Measurements from ENCODE around the gene CASP7.

DNA sequence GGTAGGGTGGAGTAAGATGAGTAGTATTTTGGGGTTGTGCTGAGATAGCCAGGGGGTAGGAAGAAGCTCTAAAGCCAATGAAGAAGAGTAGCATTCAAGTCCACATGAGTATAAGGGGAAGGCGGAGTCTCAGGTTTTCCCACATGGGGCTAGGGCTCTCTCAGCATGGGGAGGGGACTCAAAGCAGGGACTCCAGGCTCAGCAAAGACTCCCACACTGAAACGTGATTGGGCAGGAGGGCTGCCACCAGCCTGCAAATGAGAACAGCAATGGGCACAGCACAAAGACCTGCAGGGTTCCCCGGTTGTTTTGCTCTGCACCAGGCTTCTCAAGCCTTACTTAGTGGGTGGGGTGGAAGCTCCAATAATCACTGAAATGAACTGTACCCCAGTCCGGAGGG lies 14.4 kb upstream of the CASP7 start:
- TF ChIP-seq, protein P1, sequence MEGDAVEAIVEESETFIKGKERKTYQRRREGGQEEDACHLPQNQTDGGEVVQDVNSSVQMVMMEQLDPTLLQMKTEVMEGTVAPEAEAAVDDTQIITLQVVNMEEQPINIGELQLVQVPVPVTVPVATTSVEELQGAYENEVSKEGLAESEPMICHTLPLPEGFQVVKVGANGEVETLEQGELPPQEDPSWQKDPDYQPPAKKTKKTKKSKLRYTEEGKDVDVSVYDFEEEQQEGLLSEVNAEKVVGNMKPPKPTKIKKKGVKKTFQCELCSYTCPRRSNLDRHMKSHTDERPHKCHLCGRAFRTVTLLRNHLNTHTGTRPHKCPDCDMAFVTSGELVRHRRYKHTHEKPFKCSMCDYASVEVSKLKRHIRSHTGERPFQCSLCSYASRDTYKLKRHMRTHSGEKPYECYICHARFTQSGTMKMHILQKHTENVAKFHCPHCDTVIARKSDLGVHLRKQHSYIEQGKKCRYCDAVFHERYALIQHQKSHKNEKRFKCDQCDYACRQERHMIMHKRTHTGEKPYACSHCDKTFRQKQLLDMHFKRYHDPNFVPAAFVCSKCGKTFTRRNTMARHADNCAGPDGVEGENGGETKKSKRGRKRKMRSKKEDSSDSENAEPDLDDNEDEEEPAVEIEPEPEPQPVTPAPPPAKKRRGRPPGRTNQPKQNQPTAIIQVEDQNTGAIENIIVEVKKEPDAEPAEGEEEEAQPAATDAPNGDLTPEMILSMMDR (IDR thresholded peaks at IDR 0.05): no peak
- no peak for TF ChIP-seq POLR2A (IDR thresholded peaks at IDR 0.05)

Data from Peyer's patch (tissue), 4 donors.